ENCODE data around the gene DNASE1. TPM values are rescaled to one million over a fixed set of nuclear protein-coding genes. Genes with fewer than 3 reads are reported as not detected.

DNASE1 gene
- total RNA-seq, 1 experiment from 2014 or later, result 63.3 TPM

GRCh38 chr16:3706253-3707012, 51.9 kb downstream of the DNASE1 start:
- CTCF ChIA-PET, result interaction anchor here (0.7 kb wide), 1 partner anchor 795 kb away, joined by 3 read pairs; no protein-coding TSS in a partner anchor

More at GRCh38 chr16:3706253-3707012, 51.9 kb downstream of the DNASE1 start:
- Histone ChIP-seq H3K9me2 (ENCODE audit: insufficient read depth) (no peaks in the 10 kb centered on the region), H3F3A (ENCODE audit: insufficient read depth, low read depth) (peaks cover 9% of the 10 kb centered on the region; the same call in 1 of the 2 replicates), H3K79me2 (ENCODE audit: low read depth) (peaks cover 30% of the 10 kb centered on the region), H3K4me2 (no peak overlapping the region), H3K36me3 (ENCODE audit: low read depth) (no peaks in the 10 kb centered on the region), H3K27me3 (ENCODE audit: insufficient read depth, low read depth) (no peaks in the 10 kb centered on the region), H3K27ac (no peak overlapping the region), H4K20me1 (ENCODE audit: insufficient read depth) (peaks cover 17% of the 10 kb centered on the region), H3K9me3 (ENCODE audit: insufficient read depth, low read depth) (no peaks in the 10 kb centered on the region), H3K4me3 (no peak overlapping the region), H3K4me1 (replicated peaks; ENCODE audit: insufficient read depth) (no peaks in the 10 kb centered on the region), H2AFZ (no peak overlapping the region)
- no TSS peak for BruUV-seq (replicated peaks)
- DNase-seq, result no peak
- no peak for TF ChIP-seq CTCF (conservative IDR thresholded peaks at IDR 0.05)
- no peak for TF ChIP-seq EZH2 (IDR thresholded peaks at IDR 0.05; ENCODE audit: low read depth)
- POLR2A ChIA-PET (ENCODE audit: unreplicated experiment), result interaction anchor here (0.6 kb wide), 1 partner anchor 66 kb away, joined by 3 read pairs; no protein-coding TSS in a partner anchor
- intact Hi-C loops (cut with micrococcal nuclease; ENCODE audit: unreplicated experiment), result no loop called here

Other genes with a start within 250 kb of the DNASE1 start
- gene ZNF597, start 211.2 kb upstream of the DNASE1 start, total RNA-seq (2021), result 1.5 and 1.8 TPM in 2 replicates
- gene NAA60, start 211.0 kb upstream of the DNASE1 start, total RNA-seq (2021), result 57.5 and 58.7 TPM in 2 replicates
- gene C16orf90, start 159.2 kb upstream of the DNASE1 start, total RNA-seq (2021), result not detected in 2 replicates
- 47.0 and 61.4 TPM in 2 replicates for gene CLUAP1, start 153.7 kb upstream of the DNASE1 start, total RNA-seq (2021)
- gene NLRC3, start 77.3 kb upstream of the DNASE1 start, total RNA-seq (2021), result not detected in 2 replicates
- 11.5 and 13.8 TPM in 2 replicates for gene SLX4, start 43.1 kb upstream of the DNASE1 start, total RNA-seq (2021)
- gene TRAP1, start 62.8 kb downstream of the DNASE1 start, total RNA-seq (2021), result 204 and 258 TPM in 2 replicates
- 70.5 and 74.9 TPM in 2 replicates for gene CREBBP, start 226.0 kb downstream of the DNASE1 start, total RNA-seq (2021)